ENCODE data around the gene NT5E. TPM values are rescaled to one million over a fixed set of nuclear protein-coding genes. Genes with fewer than 3 reads are reported as not detected.

The NT5E gene
- total and polyA plus RNA-seq, 4 donors = 19.7 to 68.9 (median 46.9) TPM

GRCh38 chr6:85459224-85459901 lies 9.5 kb downstream of the NT5E start:
- Histone ChIP-seq H3K4me3 (ENCODE audit: low read length in 2 of 2) (no peak overlapping the region), H3K9me3 (ENCODE audit: control insufficient read depth, low read length) (no peaks in the 10 kb centered on the region), H3K4me1 (ENCODE audit: control insufficient read depth in 1 of 2, insufficient read depth in 2 of 2, low read length in 2 of 2) (peaks cover 2 to 16% of the 10 kb centered on the region in 2 donors), H3K27ac (ENCODE audit: low read depth in 1 of 2, low read length in 2 of 2) (peak overlapping the region; percentile 80 to 95), H3K36me3 (ENCODE audit: control insufficient read depth in 1 of 2, insufficient read depth in 2 of 2, low read length in 1 of 2) (no peaks in the 10 kb centered on the region), H3K27me3 (ENCODE audit: control insufficient read depth in 1 of 2, insufficient read depth in 2 of 2, low read length in 1 of 2) (no peaks in the 10 kb centered on the region)
- 2 to 6% methylated on average over 4 of the region's 4 CpGs for WGBS, 2 donors
- DNase-seq (no peak), ATAC-seq (ENCODE audit: low FRiP score) (no peak)
- intact Hi-C loops (cut with DNase I) = no loop called here

GRCh38 chr6:85460154-85460920 lies 10.5 kb downstream of the NT5E start:
- no peak for ATAC-seq (ENCODE audit: low FRiP score)
- Histone ChIP-seq H3K27ac (ENCODE audit: low read depth in 1 of 2, low read length in 2 of 2) (peak overlapping the region; percentile 45 to 49), H3K9me3 (ENCODE audit: control insufficient read depth, low read length) (no peaks in the 10 kb centered on the region), H3K4me3 (ENCODE audit: low read length in 2 of 2) (no peak overlapping the region), H3K4me1 (ENCODE audit: control insufficient read depth in 1 of 2, insufficient read depth in 2 of 2, low read length in 2 of 2) (peaks cover 2 to 16% of the 10 kb centered on the region in 2 donors), H3K36me3 (ENCODE audit: control insufficient read depth in 1 of 2, insufficient read depth in 2 of 2, low read length in 1 of 2) (no peaks in the 10 kb centered on the region), H3K27me3 (ENCODE audit: control insufficient read depth in 1 of 2, insufficient read depth in 2 of 2, low read length in 1 of 2) (no peaks in the 10 kb centered on the region)
- no peak for DNase-seq
- 71 to 72% methylated on average over 4 of the region's 4 CpGs for WGBS, 2 donors
- intact Hi-C loops (cut with DNase I) = loop anchor here in 1 of 2 donors (10.0 kb wide), 1 partner anchor 706 kb away; no protein-coding TSS in a partner anchor

- DNase-seq (no peak), ATAC-seq (ENCODE audit: low FRiP score) (peak; percentile 56)
- WGBS, 2 donors = 59% methylated on average over 4 of the region's 4 CpGs
- Histone ChIP-seq H3K27me3 (ENCODE audit: control insufficient read depth in 1 of 2, insufficient read depth in 2 of 2, low read length in 1 of 2) (no peaks in the 10 kb centered on the region), H3K27ac (ENCODE audit: low read depth in 1 of 2, low read length in 2 of 2) (peak overlapping the region; percentile 52 to 57), H3K9me3 (ENCODE audit: control insufficient read depth, low read length) (no peaks in the 10 kb centered on the region), H3K4me1 (ENCODE audit: control insufficient read depth in 1 of 2, insufficient read depth in 2 of 2, low read length in 2 of 2) (peaks cover 2 to 16% of the 10 kb centered on the region in 2 donors), H3K4me3 (ENCODE audit: low read length in 2 of 2) (no peak overlapping the region), H3K36me3 (ENCODE audit: control insufficient read depth in 1 of 2, insufficient read depth in 2 of 2, low read length in 1 of 2) (no peaks in the 10 kb centered on the region)
- intact Hi-C loops (cut with DNase I) = loop anchor here in 1 of 2 donors (10.0 kb wide), 1 partner anchor 706 kb away; no protein-coding TSS in a partner anchor
Measured at GRCh38 chr6:85460921-85461797, 11.3 kb downstream of the NT5E start.

- WGBS, 2 donors = 98% methylated on average over 4 of the region's 4 CpGs
- Histone ChIP-seq H3K27ac (ENCODE audit: low read depth in 1 of 2, low read length in 2 of 2) (peak overlapping the region; percentile 52 to 57), H3K9me3 (ENCODE audit: control insufficient read depth, low read length) (no peaks in the 10 kb centered on the region), H3K27me3 (ENCODE audit: control insufficient read depth in 1 of 2, insufficient read depth in 2 of 2, low read length in 1 of 2) (no peaks in the 10 kb centered on the region), H3K4me3 (ENCODE audit: low read length in 2 of 2) (no peak overlapping the region), H3K4me1 (ENCODE audit: control insufficient read depth in 1 of 2, insufficient read depth in 2 of 2, low read length in 2 of 2) (peaks cover 2 to 16% of the 10 kb centered on the region in 2 donors), H3K36me3 (ENCODE audit: control insufficient read depth in 1 of 2, insufficient read depth in 2 of 2, low read length in 1 of 2) (no peaks in the 10 kb centered on the region)
- no peak for ATAC-seq (ENCODE audit: low FRiP score)
- DNase-seq = no peak
- intact Hi-C loops (cut with DNase I) = loop anchor here in 1 of 2 donors (10.0 kb wide), 1 partner anchor 707 kb away; no protein-coding TSS in a partner anchor
Measured at GRCh38 chr6:85461798-85462170, 11.9 kb downstream of the NT5E start.

- Histone ChIP-seq H3K36me3 (ENCODE audit: control insufficient read depth in 1 of 2, insufficient read depth in 2 of 2, low read length in 1 of 2) (no peaks in the 10 kb centered on the region), H3K27ac (ENCODE audit: low read depth in 1 of 2, low read length in 2 of 2) (peak overlapping the region in 1 of 2 donors; percentile 23), H3K4me3 (ENCODE audit: low read length in 2 of 2) (no peak overlapping the region), H3K4me1 (ENCODE audit: control insufficient read depth in 1 of 2, insufficient read depth in 2 of 2, low read length in 2 of 2) (peaks cover 2 to 16% of the 10 kb centered on the region in 2 donors), H3K9me3 (ENCODE audit: control insufficient read depth, low read length) (no peaks in the 10 kb centered on the region), H3K27me3 (ENCODE audit: control insufficient read depth in 1 of 2, insufficient read depth in 2 of 2, low read length in 1 of 2) (no peaks in the 10 kb centered on the region)
- no peak for DNase-seq
- ATAC-seq (ENCODE audit: low FRiP score) = no peak
- WGBS, 2 donors = 42 to 57% methylated on average over 2 of the region's 2 CpGs
- intact Hi-C loops (cut with DNase I) = loop anchor here in 1 of 2 donors (10.0 kb wide), 1 partner anchor 708 kb away; no protein-coding TSS in a partner anchor
Measured at GRCh38 chr6:85462673-85463072, 12.8 kb downstream of the NT5E start.

- DNase-seq (no peak), ATAC-seq (ENCODE audit: low FRiP score) (no peak)
- H3K4me1 ChIP-seq (ENCODE audit: control insufficient read depth in 1 of 2, insufficient read depth in 2 of 2, low read length in 2 of 2) = peaks cover 2 to 6% of the 10 kb centered on the region in 2 donors
- H3K27ac ChIP-seq (ENCODE audit: low read depth in 1 of 2, low read length in 2 of 2) = peak overlapping the region in 1 of 2 donors; percentile 99
- H3K9me3 ChIP-seq (ENCODE audit: control insufficient read depth, low read length) = no peaks in the 10 kb centered on the region
- intact Hi-C loops (cut with DNase I) = loop anchor here in 1 of 2 donors (2.0 to 10.0 kb wide), 2 partner anchors 13 to 709 kb away; partner anchors contain the start of gene NT5E
- H3K27me3 ChIP-seq (ENCODE audit: control insufficient read depth in 1 of 2, insufficient read depth in 2 of 2, low read length in 1 of 2) = no peaks in the 10 kb centered on the region
- 68 to 73% methylated on average over 4 of the region's 4 CpGs for WGBS, 2 donors
- H3K4me3 ChIP-seq (ENCODE audit: low read length in 2 of 2) = no peak overlapping the region
- H3K36me3 ChIP-seq (ENCODE audit: control insufficient read depth in 1 of 2, insufficient read depth in 2 of 2, low read length in 1 of 2) = no peaks in the 10 kb centered on the region
Measured at GRCh38 chr6:85463621-85464259, 13.9 kb downstream of the NT5E start.

GRCh38 chr6:85464260-85464644 lies 14.4 kb downstream of the NT5E start:
- Histone ChIP-seq H3K4me3 (ENCODE audit: low read length in 2 of 2) (no peak overlapping the region), H3K9me3 (ENCODE audit: control insufficient read depth, low read length) (no peaks in the 10 kb centered on the region), H3K27me3 (ENCODE audit: control insufficient read depth in 1 of 2, insufficient read depth in 2 of 2, low read length in 1 of 2) (no peaks in the 10 kb centered on the region), H3K4me1 (ENCODE audit: control insufficient read depth in 1 of 2, insufficient read depth in 2 of 2, low read length in 2 of 2) (peaks cover 2 to 6% of the 10 kb centered on the region in 2 donors), H3K36me3 (ENCODE audit: control insufficient read depth in 1 of 2, insufficient read depth in 2 of 2, low read length in 1 of 2) (no peaks in the 10 kb centered on the region), H3K27ac (ENCODE audit: low read depth in 1 of 2, low read length in 2 of 2) (peak overlapping the region; percentile 90 to 99)
- ATAC-seq (ENCODE audit: low FRiP score) = peak; percentile 77
- peak; percentile 79 to 88 for DNase-seq
- WGBS, 2 donors = 3 to 5% methylated on average over 4 of the region's 4 CpGs
- intact Hi-C loops (cut with DNase I) = loop anchor here in 1 of 2 donors (2.0 to 10.0 kb wide), 2 partner anchors 13 to 709 kb away; partner anchors contain the start of gene NT5E

All from aorta (tissue), 5 donors.